ENCODE measurements around the gene ZNF521. TPM values are rescaled to one million over a fixed set of nuclear protein-coding genes. Genes with fewer than 3 reads are reported as not detected.

The ZNF521 gene
- 15.4 and 36.2 TPM in 2 replicates for total RNA-seq

GRCh38 chr18:25351777-25352628, at the start of gene ZNF521:
TSS of gene ZNF521 (minus strand) at chr18:25352166. CDS start at chr18:25350946, 1,220 bp downstream.

